GM06990 (cell line): ENCODE results near the gene TRAF1.

ENCODE experiments used
- DNase-seq: peaks from one replicate; pipeline ENCODE4 v3.0.0-alpha.2; 2011; ENCODE audit not compliant: insufficient read length; ENCODE audit errors: extremely low read depth
- H3K27me3 ChIP-seq: replicated peaks from 2 replicates; pipeline ENCODE4 v1.6.0; 2011; ENCODE audit warnings: low read length; ENCODE audit not compliant: control insufficient read depth, insufficient read depth
- H3K36me3 ChIP-seq: 2 replicates; pipeline ENCODE4 v1.5.1; 2011; ENCODE audit warnings: low read length; ENCODE audit not compliant: control insufficient read depth, insufficient read depth
- H3K4me3 ChIP-seq: replicated peaks from 2 replicates; pipeline ENCODE4 v1.5.1; 2011; ENCODE audit warnings: low read depth, mild to moderate bottlenecking, control low read depth, low read length
- TF ChIP-seq, protein P1 (sequence below): IDR thresholded peaks from 2 replicates; pipeline ENCODE4 v1.5.1; 2011; ENCODE audit warnings: low read length, control low read depth, mild to moderate bottlenecking, inconsistent platforms; ENCODE audit not compliant: insufficient read depth, poor library complexity, severe bottlenecking

The TRAF1 gene

DNA sequence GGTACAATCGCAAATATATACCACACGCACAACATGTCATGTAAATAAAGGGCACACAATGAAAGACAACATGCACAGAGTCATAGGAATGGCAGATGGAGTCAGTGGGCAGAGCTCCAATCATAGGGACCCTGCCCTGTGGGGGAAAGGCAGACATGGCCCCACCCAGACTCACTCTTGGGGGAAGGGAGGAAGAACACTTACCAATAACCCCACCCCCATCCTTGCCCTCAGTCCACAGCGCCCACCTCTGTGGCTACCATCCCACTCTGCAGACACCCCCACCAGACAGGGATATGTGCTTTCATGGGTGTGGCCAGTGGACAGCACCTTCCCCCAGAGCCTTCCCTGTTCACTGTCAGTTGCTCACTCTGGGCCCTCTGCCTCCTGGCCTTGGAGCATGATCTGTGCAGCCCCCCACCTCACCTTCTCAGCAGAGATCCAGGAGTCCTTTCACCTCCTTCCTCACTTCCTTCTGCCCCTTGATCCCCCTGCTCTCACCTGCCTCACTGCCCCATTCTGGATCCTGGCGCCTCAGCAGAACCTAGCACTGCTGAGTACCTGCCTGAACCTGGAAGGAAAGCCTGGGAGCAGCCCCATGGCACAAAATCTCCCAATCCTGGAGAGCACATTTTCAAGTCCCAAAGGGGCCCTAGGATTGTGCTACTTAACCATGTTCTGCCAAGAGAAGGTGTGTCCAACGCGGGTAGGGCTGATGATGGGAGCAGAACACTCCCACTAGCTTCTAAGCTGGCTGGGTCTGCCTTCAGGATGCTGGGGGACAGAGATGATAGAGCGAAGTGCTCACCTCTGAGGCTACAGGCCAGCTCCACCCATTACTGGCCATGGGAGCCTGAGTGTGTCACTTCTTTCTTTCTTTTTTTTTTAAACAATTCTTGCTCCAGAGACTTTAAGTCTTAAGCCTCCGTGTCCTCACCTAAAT, 48.1 kb downstream of the TRAF1 start:
- TF ChIP-seq, protein P1, sequence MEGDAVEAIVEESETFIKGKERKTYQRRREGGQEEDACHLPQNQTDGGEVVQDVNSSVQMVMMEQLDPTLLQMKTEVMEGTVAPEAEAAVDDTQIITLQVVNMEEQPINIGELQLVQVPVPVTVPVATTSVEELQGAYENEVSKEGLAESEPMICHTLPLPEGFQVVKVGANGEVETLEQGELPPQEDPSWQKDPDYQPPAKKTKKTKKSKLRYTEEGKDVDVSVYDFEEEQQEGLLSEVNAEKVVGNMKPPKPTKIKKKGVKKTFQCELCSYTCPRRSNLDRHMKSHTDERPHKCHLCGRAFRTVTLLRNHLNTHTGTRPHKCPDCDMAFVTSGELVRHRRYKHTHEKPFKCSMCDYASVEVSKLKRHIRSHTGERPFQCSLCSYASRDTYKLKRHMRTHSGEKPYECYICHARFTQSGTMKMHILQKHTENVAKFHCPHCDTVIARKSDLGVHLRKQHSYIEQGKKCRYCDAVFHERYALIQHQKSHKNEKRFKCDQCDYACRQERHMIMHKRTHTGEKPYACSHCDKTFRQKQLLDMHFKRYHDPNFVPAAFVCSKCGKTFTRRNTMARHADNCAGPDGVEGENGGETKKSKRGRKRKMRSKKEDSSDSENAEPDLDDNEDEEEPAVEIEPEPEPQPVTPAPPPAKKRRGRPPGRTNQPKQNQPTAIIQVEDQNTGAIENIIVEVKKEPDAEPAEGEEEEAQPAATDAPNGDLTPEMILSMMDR: no peak
- Histone ChIP-seq H3K4me3 (peak overlapping the region; percentile 71), H3K36me3 (peaks cover 5% of the 10 kb centered on the region), H3K27me3 (no peaks in the 10 kb centered on the region)
- no peak for DNase-seq

DNA sequence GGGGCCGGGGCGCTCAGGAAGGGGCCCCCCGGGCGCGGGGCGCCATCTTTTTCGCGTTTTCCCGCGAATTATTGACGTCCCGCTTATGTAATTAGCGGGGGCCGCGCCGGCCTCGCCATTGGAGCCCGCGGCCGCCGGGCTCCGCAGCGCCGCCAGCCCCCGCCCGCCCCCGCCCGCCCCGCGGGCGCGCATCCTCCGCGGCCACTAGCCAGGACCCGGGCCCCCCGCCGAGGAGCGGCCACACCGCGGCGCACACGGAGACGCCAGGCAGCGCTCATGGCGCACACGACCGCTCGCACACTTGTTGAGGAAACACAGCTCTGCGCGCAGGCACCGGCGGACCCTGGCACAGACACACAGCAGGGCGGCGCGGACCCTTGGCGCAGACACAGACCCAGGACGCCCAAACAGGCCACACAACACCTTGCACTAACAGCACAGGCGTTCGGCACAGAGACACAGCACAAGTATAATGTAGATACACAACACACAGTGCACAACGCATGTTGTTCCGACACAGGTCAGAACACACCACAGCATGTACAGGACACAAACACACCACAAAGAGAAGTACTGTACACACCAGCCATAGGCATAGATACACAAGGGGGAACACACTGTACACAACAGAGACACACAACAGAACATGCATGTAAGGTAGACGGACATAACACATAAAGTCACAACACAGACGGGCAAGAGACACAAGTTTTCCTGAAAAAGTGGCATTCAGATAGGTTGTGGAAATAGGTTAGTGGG, 49.1 kb downstream of the TRAF1 start:
- TF ChIP-seq, protein P1: peak; percentile 34
- Histone ChIP-seq H3K36me3 (peaks cover 8% of the 10 kb centered on the region), H3K4me3 (peak overlapping the region; percentile 71), H3K27me3 (no peaks in the 10 kb centered on the region)
- peak; percentile 84 for DNase-seq

DNA sequence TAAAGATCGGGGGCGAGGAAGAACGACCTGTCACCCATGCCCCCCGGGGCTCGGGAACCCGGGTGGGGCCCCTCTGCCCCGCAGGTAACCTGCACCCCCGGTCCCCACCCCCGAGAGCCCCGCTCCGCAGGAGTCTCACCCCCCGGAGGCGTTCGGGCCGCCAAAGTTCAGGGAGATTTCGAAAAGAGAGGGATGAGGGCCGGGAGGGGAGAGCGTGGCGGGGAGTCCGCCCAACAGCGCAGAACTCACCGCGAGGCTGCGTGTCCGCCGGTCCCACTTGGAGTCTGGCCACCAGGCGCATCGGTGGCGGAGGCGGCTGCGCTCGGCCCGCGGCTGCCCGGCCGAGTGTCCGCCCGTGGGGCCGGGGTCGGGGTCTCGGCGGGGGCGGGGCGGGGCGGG, 49.8 kb downstream of the TRAF1 start, which contains the start of gene PHF19:
Gene PHF19 (minus strand): TSS at position 347 of the 399 bp plus-strand sequence. CDS start 2,447 bp downstream, outside the sequence.
- peak; percentile 62 for DNase-seq
- Histone ChIP-seq H3K36me3 (peaks cover 11% of the 10 kb centered on the region), H3K27me3 (no peaks in the 10 kb centered on the region), H3K4me3 (peak within 1 kb of the TSS; percentile 71)
- TF ChIP-seq, protein P1: no peak

DNA sequence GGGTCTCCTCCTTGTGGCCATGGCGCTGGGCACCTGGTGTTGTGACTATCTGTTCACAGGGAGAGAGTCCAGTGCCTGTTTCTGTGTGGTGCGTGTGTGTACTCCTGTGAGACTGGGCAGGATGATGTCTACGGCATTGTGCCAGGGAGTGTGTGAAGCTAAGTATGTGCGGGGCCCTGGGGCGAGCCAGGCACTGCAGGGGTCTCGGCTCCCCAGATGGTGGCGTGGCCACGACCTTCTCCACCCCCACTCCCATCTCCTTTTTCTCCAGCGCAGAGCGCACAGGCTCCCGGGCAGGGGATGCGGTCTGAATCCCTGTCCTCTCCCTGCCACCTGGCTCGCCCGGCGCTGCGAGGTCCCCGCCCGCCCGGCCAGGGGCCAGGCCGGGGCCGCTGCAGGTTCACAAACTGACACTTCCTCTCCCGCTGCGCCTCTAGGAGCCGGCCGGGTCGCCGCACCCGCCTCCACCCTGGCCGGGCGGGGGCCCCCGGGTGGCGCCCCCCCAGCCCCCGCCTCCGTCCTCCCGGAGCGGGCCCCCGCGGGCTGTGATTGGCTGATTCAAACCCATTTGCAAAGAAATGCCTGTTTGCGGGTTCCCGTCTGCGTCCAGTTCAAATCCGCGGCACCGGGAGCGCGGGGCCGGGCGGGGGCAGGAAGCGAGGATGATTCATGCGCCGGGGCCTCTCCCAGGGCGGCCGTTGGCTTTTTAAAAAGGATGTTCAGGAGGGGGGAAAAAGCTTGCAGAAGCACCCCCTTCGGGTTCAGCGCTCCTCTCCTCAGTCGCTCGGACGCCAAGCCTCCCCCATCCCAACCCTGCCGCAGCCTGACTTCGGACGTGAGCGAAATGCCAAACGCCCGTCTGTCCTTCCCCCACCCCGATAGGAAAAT, 50.4 kb downstream of the TRAF1 start:
- TF ChIP-seq, protein P1: peak; percentile 13
- no peaks in the 10 kb centered on the region for H3K27me3 ChIP-seq
- H3K36me3 ChIP-seq: peaks cover 11% of the 10 kb centered on the region
- H3K4me3 ChIP-seq: peak overlapping the region; percentile 71
- peak; percentile 92 for DNase-seq

DNA sequence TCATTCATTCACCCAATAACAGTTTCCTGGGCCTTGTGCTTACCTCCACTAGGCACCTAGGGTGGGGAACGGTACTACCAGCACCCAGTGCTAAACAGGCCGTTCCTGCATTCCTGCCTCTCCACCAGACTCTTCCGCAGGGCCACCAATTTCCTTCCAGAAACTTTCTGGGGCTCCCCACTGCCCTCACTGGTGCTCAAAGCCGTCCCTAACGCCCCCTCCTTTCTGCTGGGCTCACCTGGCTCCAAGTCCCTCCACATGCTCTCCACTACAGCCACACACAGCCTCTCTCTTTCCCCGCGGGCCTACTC, 51.0 kb downstream of the TRAF1 start:
- TF ChIP-seq, protein P1: no peak
- H3K36me3 ChIP-seq: peaks cover 11% of the 10 kb centered on the region

More for the DNA sequence above, 51.0 kb downstream of the TRAF1 start:
- no peak for DNase-seq
- peak overlapping the region; percentile 71 for H3K4me3 ChIP-seq
- no peaks in the 10 kb centered on the region for H3K27me3 ChIP-seq
